GM10248 (cell line): Measurements from ENCODE around the gene ADGRG1.

Experiments
- CTCF ChIA-PET: fragments of 300-600 bp; sonication (Branson Sonifier 250); formaldehyde crosslinking; extraction: SDS; loops from one replicate; lab custom pipeline; 2021; ENCODE audit warnings: antibody characterized with exemption; lab: Yijun Ruan, JAX
- POLR2A ChIA-PET: fragments of 350-650 bp; sonication (Branson Sonifier 250); formaldehyde crosslinking; extraction: SDS; loops from one replicate; lab custom pipeline; 2020; ENCODE audit warnings: antibody characterized with exemption; lab: Yijun Ruan, JAX
- DNase-seq: peaks from one replicate; pipeline ENCODE4 v3.0.0; 2012; ENCODE audit errors: extremely low spot score
- CTCF ChIP-seq: IDR thresholded peaks from 2 replicates; pipeline ENCODE4 v1.5.1; 2012; ENCODE audit warnings: mild to moderate bottlenecking, low read depth; ENCODE audit errors: extremely low read depth, missing control alignments, control extremely low read depth

The ADGRG1 gene

GRCh38 chr16:57645691-57646387, 17.4 kb downstream of the ADGRG1 start:
- no peak for DNase-seq
- POLR2A ChIA-PET: no interaction called here
- CTCF ChIA-PET: interaction anchor here (0.7 to 8.5 kb wide), 9 partner anchors 8 to 133 kb away, joined by 3 to 219 read pairs (median 4); no protein-coding TSS in a partner anchor
- no peak for TF ChIP-seq CTCF

GRCh38 chr16:57646388-57647039, 18.1 kb downstream of the ADGRG1 start:
- DNase-seq: no peak
- ChIA-PET CTCF (interaction anchor here (0.7 to 8.5 kb wide), 13 partner anchors 9 to 229 kb away, joined by 3 to 219 read pairs (median 25); partner anchors contain the start of gene ADGRG1), POLR2A (no interaction called here)
- no peak for TF ChIP-seq CTCF

GRCh38 chr16:57647136-57647875, 18.9 kb downstream of the ADGRG1 start:
- CTCF ChIA-PET: interaction anchor here (0.7 to 8.5 kb wide), 21 partner anchors 10 to 229 kb away, joined by 3 to 219 read pairs (median 14); partner anchors contain the start of genes ADGRG1 and ADGRG5
- no peak for TF ChIP-seq CTCF
- no peak for DNase-seq
- POLR2A ChIA-PET: interaction anchor here (0.6 kb wide), 1 partner anchor 370 kb away, joined by 3 read pairs; no protein-coding TSS in a partner anchor

GRCh38 chr16:57648125-57648524, 19.7 kb downstream of the ADGRG1 start:
- no peak for DNase-seq
- POLR2A ChIA-PET: interaction anchor here (0.6 kb wide), 1 partner anchor 369 kb away, joined by 3 read pairs; no protein-coding TSS in a partner anchor
- no peak for TF ChIP-seq CTCF
- CTCF ChIA-PET: interaction anchor here (0.8 to 8.5 kb wide), 36 partner anchors 9 to 357 kb away, joined by 3 to 219 read pairs (median 6); partner anchors contain the start of genes ADGRG1, ADGRG5 and KATNB1

GRCh38 chr16:57648581-57649442, 20.4 kb downstream of the ADGRG1 start:
- CTCF ChIA-PET: interaction anchor here (0.6 to 8.5 kb wide), 49 partner anchors 8 to 356 kb away, joined by 3 to 219 read pairs (median 5); partner anchors contain the start of genes ADGRG1, ADGRG3, ADGRG5 and KATNB1
- peak; percentile 92 for DNase-seq
- TF ChIP-seq CTCF: peak; percentile 100
- POLR2A ChIA-PET: no interaction called here
